Peyer's patch (tissue), 4 donors: ENCODE data around the gene TAF1C. TPM values are rescaled to one million over a fixed set of nuclear protein-coding genes. Genes with fewer than 3 reads are reported as not detected.

ENCODE experiments used
- DNase-seq, 3 donors: peaks; one replicate each; pipeline ENCODE4 v3.0.0-alpha.2; 2017 to 2019
- H3K27ac ChIP-seq, 4 donors: fragments of 200-600 bp; sonication (generic); one replicate each; pipeline ENCODE4 v1.5.1; 2016 to 2019
- H3K27me3 ChIP-seq, 2 donors: fragments of 200-600 bp; sonication (generic); one replicate each; pipeline ENCODE4 v1.5.1; 2019
- H3K36me3 ChIP-seq, 3 donors: fragments of 200-600 bp; sonication (generic); one replicate each; pipeline ENCODE4 v1.5.1; 2016 to 2019
- H3K4me1 ChIP-seq, 4 donors: fragments of 200-600 bp; sonication (generic); one replicate each; pipeline ENCODE4 v1.5.1; 2016 to 2019
- H3K4me3 ChIP-seq, 4 donors: fragments of 200-600 bp; sonication (generic); 1 replicate in 3 of 4; 2 replicates in 1 of 4; pipeline ENCODE4 v1.5.1; 2016 to 2019; ENCODE audit warnings: mild to moderate bottlenecking in 1 of 4
- H3K9me3 ChIP-seq, 4 donors: fragments of 200-600 bp; sonication (generic); one replicate each; pipeline ENCODE4 v1.5.1; 2016 to 2019; ENCODE audit warnings: mild to moderate bottlenecking in 1 of 4
- CTCF ChIP-seq, 6 experiments: fragments of 450-650 bp in 4 of 6; fragments of 200-600 bp in 2 of 6; sonication (generic) in 1 of 6; IDR thresholded peaks; one replicate each; pipeline ENCODE4 v1.5.1; 2017 to 2019; ENCODE audit warnings: antibody characterized with exemption in 6 of 6, mild to moderate bottlenecking in 3 of 6, moderate library complexity in 1 of 6
- POLR2A ChIP-seq, 2 donors: fragments of 450-650 bp; IDR thresholded peaks; one replicate each; pipeline ENCODE4 v1.5.1; 2017; ENCODE audit warnings: antibody characterized with exemption in 2 of 2, mild to moderate bottlenecking in 2 of 2, moderate library complexity in 2 of 2
- total RNA-seq, 4 donors: library from RNA; depleted of rRNA; stranded (reverse); fragments of >200 nt; gene quantifications; one replicate each; pipeline ENCODE4 v1.1.0, GENCODE V29; 2016

Gene TAF1C
- total RNA-seq, 4 donors from 2014 or later, result 61.3 to 169 (median 97.0) TPM

DNA sequence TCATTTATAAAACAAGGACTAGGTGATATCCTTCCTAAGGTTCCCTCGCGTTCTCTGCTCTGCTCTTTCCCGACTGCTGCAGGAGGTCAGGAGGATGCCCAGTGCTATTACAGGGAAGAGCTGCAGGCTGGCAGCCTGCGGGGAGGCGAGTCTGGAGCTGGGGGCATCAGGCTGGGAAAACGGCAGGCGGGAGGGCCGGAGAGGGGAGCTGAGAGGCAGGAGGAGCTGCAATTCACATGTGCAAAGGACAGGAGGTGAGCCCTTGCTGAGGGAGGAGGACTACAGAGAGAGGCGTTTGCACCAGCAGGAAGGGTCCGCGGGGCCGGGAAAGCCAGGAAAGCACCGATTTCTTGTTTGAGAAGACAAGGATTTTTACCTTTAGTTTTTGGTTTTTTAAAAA, 12.2 kb upstream of the TAF1C start:
- Histone ChIP-seq H3K9me3 (no peaks in the 10 kb centered on the region), H3K27me3 (no peaks in the 10 kb centered on the region), H3K4me3 (no peak overlapping the region), H3K36me3 (no peaks in the 10 kb centered on the region), H3K4me1 (no peaks in the 10 kb centered on the region), H3K27ac (no peak overlapping the region)
- DNase-seq, result no peak
- no peak for TF ChIP-seq CTCF (IDR thresholded peaks at IDR 0.05)
- no peak for TF ChIP-seq POLR2A (IDR thresholded peaks at IDR 0.05)

DNA sequence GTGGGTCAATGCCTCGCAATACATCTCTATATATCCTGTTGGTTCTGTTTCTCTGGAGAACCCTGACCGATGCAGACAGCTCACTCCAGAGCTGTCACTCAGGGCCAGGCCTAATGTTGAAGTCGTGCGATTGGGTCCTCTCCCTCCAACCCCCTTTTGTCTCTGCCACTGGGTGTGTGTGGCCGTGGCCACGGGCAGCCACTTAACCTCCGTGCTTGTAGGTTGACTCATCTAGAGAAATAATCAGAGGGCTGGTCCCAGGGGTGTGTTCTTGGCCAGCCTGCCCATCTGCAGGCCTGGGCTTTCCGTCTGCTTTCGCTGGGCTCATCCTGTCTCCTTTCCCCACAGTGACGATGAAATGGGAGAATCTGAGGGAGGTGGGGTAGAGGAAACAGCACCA, 11.5 kb upstream of the TAF1C start:
- no peak overlapping the region for H3K4me3 ChIP-seq
- no peak overlapping the region for H3K27ac ChIP-seq
- DNase-seq, result no peak
- H3K27me3 ChIP-seq, result no peaks in the 10 kb centered on the region
- H3K9me3 ChIP-seq, result no peaks in the 10 kb centered on the region
- TF ChIP-seq CTCF (IDR thresholded peaks at IDR 0.05), result no peak
- TF ChIP-seq POLR2A (IDR thresholded peaks at IDR 0.05), result no peak
- no peaks in the 10 kb centered on the region for H3K4me1 ChIP-seq
- no peaks in the 10 kb centered on the region for H3K36me3 ChIP-seq

GRCh38 chr16:84197466-84198128, 10.7 kb upstream of the TAF1C start:
- DNase-seq, result no peak
- H3K4me3 ChIP-seq, result no peak overlapping the region
- H3K36me3 ChIP-seq, result no peaks in the 10 kb centered on the region
- no peaks in the 10 kb centered on the region for H3K4me1 ChIP-seq
- H3K27ac ChIP-seq, result no peak overlapping the region
- H3K27me3 ChIP-seq, result no peaks in the 10 kb centered on the region
- TF ChIP-seq CTCF (IDR thresholded peaks at IDR 0.05) (no peak), POLR2A (IDR thresholded peaks at IDR 0.05) (no peak)
- H3K9me3 ChIP-seq, result no peaks in the 10 kb centered on the region

GRCh38 chr16:84196727-84197394, 10.0 kb upstream of the TAF1C start:
- no peak for DNase-seq
- Histone ChIP-seq H3K27me3 (no peaks in the 10 kb centered on the region), H3K4me1 (no peaks in the 10 kb centered on the region), H3K4me3 (no peak overlapping the region), H3K27ac (no peak overlapping the region), H3K9me3 (no peaks in the 10 kb centered on the region), H3K36me3 (no peaks in the 10 kb centered on the region)
- TF ChIP-seq POLR2A (IDR thresholded peaks at IDR 0.05) (no peak), CTCF (IDR thresholded peaks at IDR 0.05) (no peak)

- no peaks in the 10 kb centered on the region for H3K9me3 ChIP-seq
- TF ChIP-seq CTCF (IDR thresholded peaks at IDR 0.05) (no peak), POLR2A (IDR thresholded peaks at IDR 0.05) (no peak)
- no peak overlapping the region for H3K4me3 ChIP-seq
- DNase-seq, result no peak
- H3K36me3 ChIP-seq, result no peaks in the 10 kb centered on the region
- no peaks in the 10 kb centered on the region for H3K4me1 ChIP-seq
- no peaks in the 10 kb centered on the region for H3K27me3 ChIP-seq
- H3K27ac ChIP-seq, result no peak overlapping the region
Measured at GRCh38 chr16:84196101-84196500, 9.2 kb upstream of the TAF1C start.
